Measurements from ENCODE around the gene TXNDC15.
"Not testable (repeated sequence)": the region's sequence is repeated elsewhere in the genome, so short reads cannot be mapped to it uniquely, and the experiment has no call there.

The TXNDC15 gene

DNA sequence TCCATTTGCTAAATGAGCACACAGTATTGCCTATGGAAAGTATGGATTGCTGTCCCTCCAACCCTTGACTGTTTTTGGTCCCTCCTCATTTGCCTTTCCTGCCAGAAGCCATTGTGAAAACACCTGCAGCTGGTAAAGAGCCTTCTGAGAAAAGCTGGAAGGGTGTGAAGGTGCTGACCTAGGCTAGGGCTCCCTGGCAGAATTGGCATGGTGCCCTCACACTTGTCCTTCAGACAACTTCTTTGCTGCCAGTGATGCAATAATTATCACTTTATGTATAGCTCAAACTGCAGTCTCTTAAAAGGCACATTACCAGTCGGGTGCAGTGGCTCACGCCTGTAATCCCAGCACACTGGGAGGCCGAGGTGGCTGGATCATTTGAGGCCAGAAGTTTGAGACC, 4.2 kb downstream of the TXNDC15 start:
- no peak for DNase-seq

DNA sequence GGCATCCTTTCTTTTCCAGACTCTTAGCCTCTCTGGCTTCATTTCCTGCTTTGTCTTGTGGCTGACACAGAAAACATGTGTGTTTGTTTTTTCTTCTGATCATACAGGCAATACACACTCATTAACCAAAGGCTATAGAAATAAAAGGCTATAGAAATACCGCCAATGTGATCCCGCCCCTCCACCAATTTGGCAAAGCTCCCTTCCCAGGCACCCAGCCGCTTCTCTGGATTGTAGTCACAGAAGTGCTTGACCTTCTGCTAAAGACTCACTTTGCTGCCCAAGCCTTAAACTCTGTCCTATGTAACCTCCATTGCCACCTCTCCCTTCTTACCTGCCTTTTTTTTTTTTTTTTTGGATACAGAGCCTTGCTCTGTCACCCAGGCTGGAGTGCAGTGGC, 5.3 kb downstream of the TXNDC15 start:
- DNase-seq, result no peak

DNA sequence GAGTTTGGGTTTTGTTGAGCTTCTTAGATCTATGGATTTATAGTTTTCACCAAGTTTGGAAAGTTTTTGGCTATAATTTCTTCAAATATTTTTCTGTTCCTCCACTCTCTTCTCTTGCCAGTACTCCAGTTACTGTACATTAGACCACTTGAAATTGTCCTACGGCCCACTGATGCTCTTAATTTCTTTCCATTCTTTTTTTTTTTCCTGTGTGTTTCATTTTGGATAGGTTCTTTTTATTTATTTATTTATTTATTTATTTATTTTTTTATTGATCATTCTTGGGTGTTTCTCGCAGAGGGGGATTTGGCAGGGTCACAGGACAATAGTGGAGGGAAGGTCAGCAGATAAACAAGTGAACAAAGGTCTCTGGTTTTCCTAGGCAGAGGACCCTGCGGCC, 6.8 kb downstream of the TXNDC15 start:
- not testable (repeated sequence) for DNase-seq

DNA sequence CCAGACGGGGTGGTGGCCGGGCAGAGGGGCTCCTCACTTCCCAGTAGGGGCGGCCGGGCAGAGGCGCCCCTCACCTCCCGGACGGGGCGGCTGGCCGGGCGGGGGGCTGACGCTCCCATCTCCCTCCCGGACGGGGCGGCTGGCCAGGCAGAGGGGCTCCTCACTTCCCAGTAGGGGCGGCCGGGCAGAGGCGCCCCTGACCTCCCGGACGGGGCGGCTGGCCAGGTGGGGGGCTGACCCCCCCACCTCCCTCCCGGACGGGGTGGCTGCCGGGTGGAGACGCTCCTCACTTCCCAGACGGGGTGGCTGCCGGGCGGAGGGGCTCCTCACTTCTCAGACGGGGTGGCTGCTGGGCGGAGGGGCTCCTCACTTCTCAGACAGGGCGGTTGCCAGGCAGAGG, 7.5 kb downstream of the TXNDC15 start:
- DNase-seq, result not testable (repeated sequence)

DNA sequence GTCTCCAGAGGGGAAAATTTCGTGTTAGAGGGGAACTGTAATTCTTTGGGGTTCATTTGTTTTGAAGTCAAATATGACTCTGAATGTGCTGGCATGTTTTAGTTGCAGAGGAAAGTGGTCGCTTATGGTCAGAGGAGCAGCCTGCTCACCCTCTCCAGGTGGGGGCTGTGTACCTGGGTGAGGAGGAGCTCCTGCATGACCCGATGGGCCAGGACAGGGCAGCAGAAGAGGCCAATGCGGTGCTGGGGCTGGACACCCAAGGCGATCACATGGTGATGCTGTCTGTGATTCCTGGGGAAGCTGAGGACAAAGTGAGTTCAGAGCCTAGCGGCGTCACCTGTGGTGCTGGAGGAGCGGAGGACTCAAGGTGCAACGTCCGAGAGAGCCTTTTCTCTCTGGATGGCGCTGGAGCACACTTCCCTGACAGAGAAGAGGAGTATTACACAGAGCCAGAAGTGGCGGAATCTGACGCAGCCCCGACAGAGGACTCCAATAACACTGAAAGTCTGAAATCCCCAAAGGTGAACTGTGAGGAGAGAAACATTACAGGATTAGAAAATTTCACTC, 13.5 kb downstream of the TXNDC15 start:
- no peak for DNase-seq

DNA sequence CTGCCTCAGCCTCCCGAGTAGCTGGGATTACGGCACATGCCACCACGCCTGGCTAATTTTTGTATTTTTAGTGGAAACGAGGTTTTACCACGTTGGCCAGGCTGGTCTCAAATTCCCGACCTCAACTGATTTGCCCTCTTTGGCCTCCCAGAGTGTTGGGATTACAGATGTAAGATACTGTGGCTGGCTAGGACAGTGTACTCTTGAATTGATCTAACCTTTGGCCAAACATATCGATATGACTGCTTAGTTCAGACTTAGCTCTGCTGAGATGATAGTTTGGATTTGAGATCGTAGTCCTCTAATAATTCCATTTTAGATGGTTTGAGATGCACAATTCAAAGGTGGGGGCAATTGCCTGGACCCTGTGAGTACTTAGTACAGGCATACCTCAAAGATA, 15.2 kb downstream of the TXNDC15 start:
- DNase-seq, result no peak

DNA sequence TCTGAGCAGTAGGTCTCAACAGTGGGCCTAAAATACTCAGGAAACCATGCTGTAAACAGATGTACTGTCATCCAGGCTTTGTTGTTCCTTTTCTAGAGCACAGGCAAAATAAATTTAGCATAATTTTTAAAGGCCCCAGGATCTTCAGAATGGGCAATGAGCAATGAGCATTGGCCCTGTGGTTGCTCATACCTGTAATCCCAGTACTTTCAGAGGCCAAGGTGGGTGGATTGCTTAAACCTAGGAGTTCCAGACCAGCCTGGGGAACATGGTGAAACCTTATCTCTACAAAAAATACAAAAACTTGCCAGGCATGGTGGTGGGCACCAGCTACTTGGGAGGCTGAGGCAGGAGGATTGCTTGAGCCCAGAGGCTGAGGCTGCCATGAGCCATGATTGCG, 17.3 kb downstream of the TXNDC15 start:
- DNase-seq, result no peak

DNA sequence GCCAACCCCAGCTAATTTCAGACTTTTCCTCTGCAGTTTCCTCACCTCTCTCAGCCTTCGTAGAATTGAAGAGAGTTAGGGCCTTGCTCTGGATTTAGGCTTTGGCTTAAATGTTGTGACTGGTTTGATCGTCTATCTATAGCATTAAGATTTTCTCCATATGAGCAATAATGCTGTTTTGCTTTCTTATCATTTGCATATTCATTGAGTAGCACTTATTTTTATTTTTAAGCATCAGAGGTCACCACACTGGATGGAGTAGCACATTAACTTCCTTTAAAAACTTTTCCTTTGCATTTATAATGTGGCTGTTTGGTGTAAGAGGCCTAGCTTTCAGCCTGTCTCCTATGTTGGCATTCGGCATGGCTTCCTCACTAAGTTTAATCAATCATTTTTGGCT, 18.1 kb downstream of the TXNDC15 start:
- DNase-seq, result no peak

DNA sequence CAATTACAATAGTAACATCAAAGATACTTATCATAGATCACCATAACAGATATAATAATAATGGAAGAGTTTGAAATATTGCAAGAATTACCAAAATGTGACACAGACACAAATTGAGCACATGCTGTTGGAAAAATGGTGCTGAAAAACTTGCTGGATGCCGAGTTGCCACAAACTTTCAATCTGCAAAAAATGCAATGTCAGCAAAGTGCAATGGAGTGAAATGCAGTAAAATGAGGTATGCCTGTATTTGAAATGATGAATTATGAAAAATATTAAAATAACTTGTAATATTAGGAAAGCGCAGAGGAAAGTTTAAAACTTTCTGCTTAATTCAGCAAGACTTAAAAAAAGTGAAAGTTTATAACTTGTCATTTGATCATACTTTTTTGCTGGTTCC, 18.8 kb downstream of the TXNDC15 start:
- no peak for DNase-seq

DNA sequence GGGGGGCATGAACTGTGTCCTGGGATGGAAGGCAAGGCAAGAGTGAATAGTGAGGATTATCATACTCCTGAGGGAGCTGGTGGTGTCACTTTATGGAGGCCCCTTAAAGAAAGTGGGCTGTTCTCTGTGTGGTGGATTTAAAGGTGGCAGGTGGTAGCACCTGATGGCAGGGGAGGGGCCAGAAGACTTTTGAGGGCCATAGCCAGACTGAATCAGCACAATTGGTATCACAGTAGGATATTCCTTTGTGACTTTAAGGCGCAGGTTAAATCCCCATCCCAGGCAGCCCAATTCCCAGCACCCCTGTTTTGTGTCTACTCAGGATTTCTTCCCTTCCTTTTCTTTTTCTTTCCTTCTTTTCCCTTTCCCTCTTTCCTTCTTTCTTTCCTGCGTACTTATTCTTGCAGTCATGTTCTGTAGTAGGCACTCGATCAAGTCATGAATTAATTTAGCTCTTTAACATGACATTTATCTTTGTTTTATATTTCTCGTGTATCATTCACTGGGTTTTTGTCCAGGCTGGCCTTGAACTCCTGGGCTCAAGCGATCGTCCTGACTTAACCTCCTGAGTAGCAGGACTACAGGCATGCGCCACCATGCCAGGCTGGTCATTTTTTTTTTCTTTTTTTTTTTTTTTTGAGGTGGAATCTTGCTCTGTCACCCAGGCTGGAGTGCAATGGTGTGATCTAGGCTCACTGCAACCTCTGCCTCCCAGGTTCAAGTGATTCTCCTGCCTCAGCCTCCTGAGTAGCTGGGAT, 19.8 kb downstream of the TXNDC15 start:
- DNase-seq, result no peak

DNA sequence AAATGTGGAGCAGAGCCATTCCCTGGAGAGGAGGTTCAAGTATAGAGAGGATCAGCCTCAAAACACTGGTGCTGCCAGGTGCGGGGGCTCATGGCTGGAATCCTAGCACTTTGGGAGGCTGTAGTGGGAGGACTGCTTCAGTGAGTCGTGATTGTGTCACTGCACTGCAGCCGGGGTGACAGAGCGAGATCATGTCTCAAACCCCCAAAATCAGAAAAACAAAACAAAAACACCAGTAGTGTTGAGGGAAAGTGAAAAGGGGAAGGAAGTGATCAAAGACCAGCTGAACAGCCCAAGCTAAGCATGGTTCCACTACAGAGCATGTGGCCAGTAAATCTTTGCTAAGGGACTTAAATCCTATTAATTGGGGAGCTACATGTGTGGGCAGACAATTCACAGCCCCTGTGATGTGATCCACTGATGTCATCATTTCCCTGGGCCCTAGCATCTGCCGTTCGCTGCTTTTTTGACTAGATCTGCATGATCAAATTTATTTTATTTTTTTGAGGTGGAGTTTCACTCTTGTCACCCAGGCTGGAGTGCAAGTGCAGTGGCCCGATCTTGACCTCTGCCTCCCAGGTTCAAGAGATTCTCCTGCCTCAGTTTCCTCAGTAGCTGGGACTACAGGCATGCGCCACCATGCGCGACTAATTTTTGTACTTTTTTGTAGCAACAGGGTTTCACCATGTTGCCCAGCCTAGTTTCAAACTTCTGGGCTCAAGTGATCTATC, 28.1 kb downstream of the TXNDC15 start:
- no peak for DNase-seq

DNA sequence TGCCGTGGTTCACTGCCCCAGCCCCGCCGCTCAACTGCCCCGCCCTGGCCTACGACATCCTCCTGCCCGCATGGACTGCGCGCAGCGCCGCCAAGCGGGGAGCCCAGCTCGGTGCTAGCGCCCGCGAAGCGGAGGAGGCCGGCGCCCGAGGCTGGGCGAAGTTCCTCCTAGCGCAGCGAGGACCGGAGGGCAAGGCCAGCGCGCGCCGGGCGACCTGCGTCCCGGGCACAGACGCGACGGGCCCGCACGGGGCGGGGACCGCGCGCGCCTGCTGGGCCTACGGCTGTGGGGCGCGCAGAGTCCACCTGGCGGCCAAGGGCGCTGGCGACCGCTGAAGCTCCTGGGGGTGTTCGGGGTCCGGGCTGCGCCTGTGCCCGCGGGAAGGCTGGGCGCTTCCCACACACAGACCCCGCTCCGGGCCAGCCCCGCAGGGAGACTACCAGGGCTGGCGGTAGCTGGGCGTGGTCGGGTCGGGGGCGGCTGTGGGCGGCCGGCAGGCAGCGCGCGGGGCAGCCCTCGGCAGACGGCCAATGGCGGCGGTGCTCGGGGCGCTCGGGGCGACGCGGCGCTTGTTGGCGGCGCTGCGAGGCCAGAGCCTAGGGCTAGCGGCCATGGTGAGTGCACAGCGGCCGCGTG, 30.6 kb downstream of the TXNDC15 start, which contains the start of gene PCBD2:
TSS of gene PCBD2 (plus strand) at position 522 of the 636 bp plus-strand sequence. CDS start at position 531, 9 bp downstream.
- DNase-seq, result peak; percentile 93

DNA sequence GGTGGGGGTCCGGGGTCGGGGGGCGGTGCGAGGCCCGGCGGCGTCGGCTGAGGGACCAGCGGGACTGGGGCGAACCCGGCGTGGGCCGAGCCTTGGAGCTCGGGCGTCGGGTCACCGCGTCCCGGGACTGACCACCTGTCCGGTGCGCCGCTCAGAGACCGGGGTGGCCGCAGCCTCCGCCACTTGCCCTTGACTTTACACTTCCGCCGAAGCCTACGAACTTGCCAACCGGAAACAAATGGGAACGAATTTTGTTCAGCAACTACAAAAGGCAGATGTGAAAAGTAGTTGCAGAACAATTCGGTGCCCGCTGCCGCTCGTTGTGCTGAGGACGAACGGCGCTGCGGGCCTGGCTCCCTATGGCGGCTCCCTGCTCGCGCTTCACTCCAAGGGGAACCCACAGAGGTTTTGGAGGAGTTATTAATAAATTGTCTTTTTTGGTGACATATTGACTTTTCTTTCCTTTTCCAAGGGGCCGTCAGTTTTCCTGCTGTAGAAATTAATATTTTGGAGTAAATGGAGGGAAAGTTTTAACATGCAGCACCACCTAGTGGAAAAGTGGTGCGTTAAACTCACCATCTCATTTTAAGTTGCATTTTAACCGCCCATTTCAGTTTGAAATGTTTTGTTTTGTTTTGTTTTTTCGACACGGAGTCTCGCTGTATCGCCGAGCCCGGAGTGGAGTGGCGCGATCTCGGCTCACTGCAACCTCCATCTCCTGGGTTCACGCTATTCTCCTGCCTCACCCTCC, 31.2 kb downstream of the TXNDC15 start:
- peak; percentile 63 for DNase-seq

DNA sequence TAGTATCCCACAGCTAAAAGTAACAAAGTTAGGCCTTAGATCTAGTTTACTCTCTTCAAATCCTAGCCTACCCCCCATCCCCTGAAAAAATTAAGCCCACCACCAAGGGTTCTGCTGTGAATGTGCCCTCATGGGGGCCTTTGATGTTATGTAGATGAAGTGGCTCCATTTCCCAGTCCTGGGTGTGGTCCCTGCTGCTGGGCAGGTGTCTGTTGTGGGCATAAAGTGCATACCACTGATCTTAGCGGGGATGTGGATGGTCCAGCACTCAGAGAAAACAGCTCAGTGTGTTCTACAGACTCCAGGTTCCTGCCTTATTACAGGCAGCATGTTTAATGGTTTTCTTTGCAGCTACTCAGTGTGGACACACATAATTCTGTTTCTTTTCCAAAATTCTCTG, 32.6 kb downstream of the TXNDC15 start:
- DNase-seq, result no peak

DNA sequence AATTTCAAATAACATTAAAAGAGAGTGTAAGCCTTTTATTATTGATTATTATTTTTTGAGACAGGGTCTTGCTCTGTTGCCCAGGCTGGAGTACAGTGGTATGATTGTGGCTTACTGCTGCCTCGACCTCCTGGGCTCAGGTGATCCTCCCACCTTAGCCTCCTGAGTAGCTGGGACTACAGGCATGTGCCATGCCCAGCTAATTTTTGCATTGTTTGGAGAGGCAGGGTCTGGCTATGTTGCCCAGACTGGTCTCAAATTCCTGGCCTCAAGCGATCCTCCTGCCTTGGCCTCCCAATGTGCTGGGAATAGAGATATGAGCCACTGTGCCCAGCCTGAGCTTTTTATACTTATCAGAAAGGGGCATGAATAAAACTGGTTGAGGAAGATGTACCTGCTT, 36.6 kb downstream of the TXNDC15 start:
- not testable (repeated sequence) for DNase-seq

DNA sequence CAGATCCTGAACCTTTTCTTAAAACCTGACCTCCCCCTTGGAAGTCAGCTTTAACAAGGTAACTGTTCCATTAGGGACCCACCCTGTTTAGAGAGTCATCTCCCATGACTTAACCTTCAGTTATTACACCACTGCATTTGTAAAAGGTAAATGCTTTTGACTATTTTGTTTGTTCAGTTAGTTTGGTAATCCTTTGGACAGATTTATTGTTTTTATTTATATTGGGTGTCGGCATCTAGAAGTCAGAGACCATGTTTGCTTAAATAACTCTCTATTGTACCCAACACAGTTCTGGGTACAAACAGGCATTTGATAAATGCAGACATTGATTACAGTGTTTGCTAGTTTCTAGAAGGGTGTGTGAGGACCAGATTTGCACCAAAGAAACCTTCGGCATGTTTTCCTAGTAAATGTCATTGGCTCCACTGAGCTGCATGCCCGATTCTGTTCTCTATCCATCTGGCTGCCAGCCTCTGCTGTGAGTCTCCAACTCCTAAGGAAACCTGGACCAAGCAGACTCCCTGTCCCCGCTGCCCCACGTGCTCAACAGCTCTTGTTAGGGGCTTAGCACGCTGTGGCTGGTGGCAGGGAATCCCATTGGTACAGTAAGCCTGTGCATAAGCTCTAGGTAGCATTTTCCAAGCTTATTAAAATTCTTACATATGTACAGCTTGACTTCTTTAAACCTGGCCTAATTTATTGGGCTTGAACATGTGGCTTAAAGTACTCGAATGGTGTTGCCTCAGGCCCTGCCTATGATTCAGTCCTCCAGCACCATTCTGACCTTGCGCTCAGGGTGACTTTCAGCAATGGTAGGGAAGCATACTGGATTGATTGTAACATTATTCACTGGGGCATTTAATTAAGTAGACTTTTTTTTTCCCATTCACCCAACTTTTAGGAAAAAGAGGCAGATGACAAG, 37.4 kb downstream of the TXNDC15 start:
- no peak for DNase-seq

DNA sequence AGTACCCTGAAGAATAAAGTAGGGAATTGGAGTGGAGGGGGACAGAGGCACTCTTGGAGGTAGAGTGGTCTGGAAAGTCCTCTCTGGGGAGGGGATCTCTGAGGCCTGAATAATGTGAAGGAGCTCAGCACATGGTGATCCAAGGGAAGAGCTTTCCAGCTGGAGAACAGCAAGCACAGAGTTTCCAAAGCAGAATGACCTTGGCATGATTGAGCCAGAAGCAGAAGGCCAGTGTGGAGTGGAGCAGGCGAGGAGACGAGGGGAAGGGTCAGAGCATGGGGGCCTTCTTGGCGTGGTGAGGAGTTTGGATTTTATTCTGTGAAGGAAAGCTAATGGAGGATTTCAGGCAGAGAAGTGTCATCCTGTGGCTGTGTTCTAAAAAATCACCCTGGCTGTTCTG, 39.1 kb downstream of the TXNDC15 start:
- DNase-seq, result no peak

DNA sequence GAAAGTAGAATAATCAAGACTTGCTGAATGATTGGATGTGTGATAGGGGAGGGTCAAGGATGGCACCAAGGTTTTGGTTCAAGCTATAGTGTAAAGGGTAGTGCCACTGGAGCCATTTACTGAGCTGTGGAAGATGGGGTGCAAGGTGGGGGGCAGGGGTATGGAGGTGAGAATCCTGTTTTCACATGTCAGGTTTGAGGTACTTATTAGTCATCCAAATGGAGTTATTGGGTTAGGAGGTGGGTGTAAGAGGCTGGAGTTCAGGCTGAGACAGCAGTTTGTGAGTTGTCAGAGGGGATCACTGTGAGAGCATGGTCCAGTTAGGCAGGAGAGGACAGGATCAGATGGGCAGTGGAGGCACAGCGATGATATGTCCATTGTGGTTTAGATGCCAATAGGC, 39.6 kb downstream of the TXNDC15 start:
- no peak for DNase-seq

DNA sequence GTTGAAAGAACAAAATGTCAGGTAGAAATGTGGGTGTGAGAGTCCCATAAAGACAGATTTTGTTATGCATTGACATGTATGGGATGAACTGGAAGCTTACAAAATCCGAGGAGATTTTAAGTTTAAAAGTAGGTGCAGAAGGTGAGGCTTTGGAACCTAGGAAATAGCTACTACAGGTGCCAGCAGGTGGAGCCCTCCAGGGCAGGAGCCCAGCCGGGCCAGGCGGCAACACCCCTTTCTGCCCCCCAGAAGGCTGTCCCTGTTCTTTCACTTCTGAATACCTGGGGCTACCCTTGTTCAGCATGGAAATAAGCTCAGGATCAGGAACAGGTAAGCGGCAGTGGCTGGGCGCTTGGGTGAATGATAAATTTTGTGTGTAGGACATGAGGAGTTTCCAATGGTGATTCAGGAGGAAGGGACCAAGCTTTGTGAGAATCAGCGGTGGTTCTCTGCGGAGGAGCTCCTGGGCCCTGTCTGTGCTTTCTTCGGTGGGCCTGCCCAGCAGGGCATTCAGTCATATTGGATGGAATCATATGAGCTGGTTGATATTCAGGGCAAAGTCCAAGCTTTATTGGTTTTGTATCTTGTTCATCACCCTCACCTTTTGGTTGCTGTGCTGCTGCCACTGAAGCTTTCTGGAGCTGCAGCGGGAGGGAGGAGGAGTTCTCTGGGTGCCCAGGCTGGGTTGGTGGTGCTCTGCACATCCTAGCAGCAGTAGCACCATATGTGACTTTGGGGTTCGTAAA, 43.1 kb downstream of the TXNDC15 start:
- no peak for DNase-seq

DNA sequence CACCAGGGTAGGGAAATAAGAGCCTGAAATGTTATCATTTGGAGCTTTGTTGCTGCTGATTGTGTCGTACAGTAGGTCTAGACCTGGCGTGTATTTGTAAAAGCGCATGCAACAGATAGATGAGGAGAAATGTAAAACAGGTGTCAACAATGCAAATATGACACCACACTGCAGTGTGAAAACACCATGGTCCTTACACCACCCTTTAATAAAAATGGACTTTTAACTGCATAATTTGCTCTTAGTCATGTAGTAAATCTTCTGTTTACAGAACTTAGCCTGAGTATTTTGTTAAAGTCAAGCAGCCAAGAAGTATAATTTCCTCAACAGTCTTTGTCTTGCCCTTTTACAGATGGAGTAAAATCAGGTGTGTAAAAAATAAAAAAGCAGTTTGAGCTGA, 44.7 kb downstream of the TXNDC15 start:
- DNase-seq, result no peak

Data from activated naive CD4-positive, alpha-beta T cell treated with Interleukin-2 at 50 U/mL for 16 hours (primary cell).